Right lobe of liver (tissue), 6 donors: ENCODE results near the gene PTPRM. TPM values are rescaled to one million over a fixed set of nuclear protein-coding genes. Genes with fewer than 3 reads are reported as not detected.

Experiments used
- ATAC-seq, 4 donors: fragments of 200-7000 bp; cut with Tn5 transposase; one replicate each; pipeline ENCODE4 v1.9.1; 2020; ENCODE audit warnings: mild to moderate bottlenecking in 4 of 4, moderate library complexity in 4 of 4
- DNase-seq, 3 donors: peaks; one replicate each; pipeline ENCODE4 v3.0.0-alpha.2; 2020
- H3K27ac ChIP-seq, 3 donors: fragments of 200-600 bp; one replicate each; pipeline ENCODE4 v1.8.0; 2022
- H3K27me3 ChIP-seq, 2 donors: fragments of 200-600 bp; one replicate each; pipeline ENCODE4 v1.8.0; 2022
- H3K36me3 ChIP-seq, 4 donors: fragments of 200-600 bp; sonication (generic) in 1 of 4; one replicate each; pipeline versions ENCODE4 v1.5.1 to v1.8.0; 2017 to 2022; ENCODE audit warnings: control low read depth in 1 of 4
- H3K4me1 ChIP-seq, 4 donors: fragments of 200-600 bp; sonication (generic) in 1 of 4; one replicate each; pipeline versions ENCODE4 v1.5.1 to v1.8.0; 2017 to 2022; ENCODE audit warnings: control low read depth in 1 of 4
- H3K4me3 ChIP-seq, 3 donors: fragments of 200-600 bp; one replicate each; pipeline ENCODE4 v1.8.0; 2022
- H3K9me3 ChIP-seq, 4 donors: fragments of 200-600 bp; sonication (generic) in 1 of 4; one replicate each; pipeline versions ENCODE4 v1.5.1 to v1.8.0; 2017 to 2022; ENCODE audit warnings: control low read depth in 1 of 4
- CTCF ChIP-seq, 4 donors: fragments of 200-600 bp in 3 of 4; fragments of 450-650 bp in 1 of 4; IDR thresholded peaks; one replicate each; pipeline versions ENCODE4 v1.5.1 to v1.8.0; 2016 to 2022; ENCODE audit warnings: antibody characterized with exemption in 4 of 4, mild to moderate bottlenecking in 2 of 4
- POLR2A ChIP-seq: fragments of 450-650 bp; IDR thresholded peaks from one replicate; pipeline ENCODE4 v1.6.1; 2017; ENCODE audit warnings: antibody characterized with exemption, mild to moderate bottlenecking
- WGBS: methylation state at CpG from one replicate; pipeline ENCODE4 v1.1.6; 2018; ENCODE audit warnings: low coverage, low lambda C conversion rate; ENCODE audit not compliant: insufficient coverage; ENCODE audit errors: missing lambda C conversion rate; 5-methylcytosine and 5-hydroxymethylcytosine counted together
- intact Hi-C, 2 donors: fragments of 100-400 bp; cut with DNase I; formaldehyde crosslinking; loops; one replicate each; pipeline versions ENCODE4 v1.11.2 to v1.14.1; 2022
- total RNA-seq, 6 experiments: library from RNA; depleted of rRNA in 2 of 6; stranded (reverse); fragments of >200 nt in 2 of 6; fragmentation: NEBNext Ultra II Directional in 3 of 6; extraction: Animal tissue kit (Norgen Biotek cat#: 25700) in 3 of 6; gene quantifications; one replicate each; pipeline versions ENCODE4 v1.1.0 to v1.2.4, GENCODE V29; 2016 to 2023
- donor health status: DM: no; HTN: yes; CAD: no.
- donor health status: DM: no; HTN: no; CAD: no.
- donor health status: DM: no; HTN: no; CAD: no.
- donor health status: DM: no; HTN: yes; CAD: no.
- donor health status: DM: no; HTN: yes; CAD: no.

Gene PTPRM
- total RNA-seq, 6 experiments from 2014 or later = 15.1 to 45.7 (median 26.5) TPM

DNA sequence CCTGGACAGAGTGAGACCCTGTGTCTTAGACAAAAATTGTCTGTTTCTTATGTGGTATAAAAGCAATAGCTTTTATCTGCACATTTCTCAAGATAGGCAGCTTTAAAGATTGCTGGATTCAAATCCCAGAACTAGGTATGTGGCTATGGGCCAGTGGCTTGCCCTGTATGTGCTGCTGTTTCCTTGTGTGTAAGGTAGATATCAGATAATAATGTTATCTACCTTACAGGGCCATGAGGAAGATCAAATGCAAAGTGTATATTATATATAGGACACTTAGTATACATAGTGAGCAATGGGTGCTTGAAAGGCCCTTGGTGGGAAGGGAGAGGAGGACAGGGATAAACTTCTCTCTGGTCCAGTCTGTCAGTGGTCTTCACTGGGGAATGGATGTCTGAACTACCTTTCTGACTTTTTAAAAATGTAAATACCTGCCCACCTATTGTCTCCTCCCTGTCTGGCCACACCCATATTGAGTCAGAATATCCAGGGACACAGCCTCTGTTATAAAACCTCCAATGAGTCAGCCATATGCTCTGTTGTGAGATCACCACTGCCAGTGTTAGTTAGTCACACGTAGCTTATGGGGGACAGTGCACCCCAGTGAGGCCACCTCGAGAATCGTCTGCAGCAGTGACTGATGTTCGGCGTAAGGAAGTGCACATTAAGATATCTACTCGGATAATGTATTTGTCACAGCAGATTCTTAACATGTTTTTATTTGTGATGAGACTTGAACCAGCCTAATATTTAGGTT, 383.4 kb downstream of the PTPRM start:
- TF ChIP-seq CTCF (IDR thresholded peaks at IDR 0.05) = no peak
- no peak for TF ChIP-seq POLR2A
- Histone ChIP-seq H3K27me3 (no peaks in the 10 kb centered on the region), H3K27ac (no peak overlapping the region), H3K36me3 (no peaks in the 10 kb centered on the region), H3K4me3 (no peak overlapping the region), H3K9me3 (no peaks in the 10 kb centered on the region), H3K4me1 (no peaks in the 10 kb centered on the region)
- 91% methylated on average over 6 of the region's 6 CpGs for WGBS
- ATAC-seq (peak in 1 of 4 donors; percentile 69), DNase-seq (no peak)
- intact Hi-C loops = no loop called here

- intact Hi-C loops = no loop called here
- TF ChIP-seq CTCF (IDR thresholded peaks at IDR 0.05) (no peak), POLR2A (no peak)
- Histone ChIP-seq H3K4me3 (no peak overlapping the region), H3K9me3 (no peaks in the 10 kb centered on the region), H3K27me3 (no peaks in the 10 kb centered on the region), H3K27ac (no peak overlapping the region), H3K4me1 (no peaks in the 10 kb centered on the region), H3K36me3 (no peaks in the 10 kb centered on the region)
- 80% methylated on average over 8 of the region's 8 CpGs for WGBS
- peak in 3 of 4 donors; percentile 21 to 47 (median 28) for ATAC-seq
- no peak for DNase-seq
These were observed 386.2 kb downstream of the PTPRM start for GRCh38 chr18:7953095-7953958.

- no peaks in the 10 kb centered on the region for H3K36me3 ChIP-seq
- no peak for TF ChIP-seq POLR2A
- TF ChIP-seq CTCF (IDR thresholded peaks at IDR 0.05) = no peak
- H3K4me1 ChIP-seq = no peaks in the 10 kb centered on the region
- H3K9me3 ChIP-seq = no peaks in the 10 kb centered on the region
- intact Hi-C loops = no loop called here
- no peak overlapping the region for H3K27ac ChIP-seq
- DNase-seq (no peak), ATAC-seq (no peak)
- H3K27me3 ChIP-seq = no peaks in the 10 kb centered on the region
- WGBS = 50% methylated on average over 1 of the region's 1 CpG
- no peak overlapping the region for H3K4me3 ChIP-seq
These were observed 387.1 kb downstream of the PTPRM start for GRCh38 chr18:7954238-7954637.

DNA sequence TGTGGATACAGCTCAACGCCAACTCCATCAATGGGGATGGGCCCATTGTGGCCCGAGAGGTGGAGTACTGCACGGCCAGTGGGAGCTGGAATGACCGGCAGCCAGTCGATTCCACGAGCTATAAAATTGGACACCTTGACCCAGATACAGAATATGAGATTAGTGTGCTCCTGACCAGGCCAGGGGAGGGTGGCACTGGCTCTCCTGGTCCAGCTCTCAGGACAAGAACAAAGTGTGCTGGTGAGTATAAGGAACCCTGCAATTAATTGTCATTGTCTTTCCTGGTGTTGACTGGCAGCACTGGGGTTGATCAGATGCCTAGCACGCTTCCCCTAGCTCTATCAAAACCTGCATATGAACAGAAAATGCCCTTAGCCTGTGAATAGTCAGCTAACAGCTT, 388.1 kb downstream of the PTPRM start:
- H3K9me3 ChIP-seq = no peaks in the 10 kb centered on the region
- ATAC-seq = no peak
- H3K4me3 ChIP-seq = no peak overlapping the region
- intact Hi-C loops = no loop called here
- no peak for DNase-seq
- H3K27me3 ChIP-seq = no peaks in the 10 kb centered on the region
- H3K36me3 ChIP-seq = no peaks in the 10 kb centered on the region
- no peak overlapping the region for H3K27ac ChIP-seq
- 95% methylated on average over 6 of the region's 7 CpGs for WGBS
- H3K4me1 ChIP-seq = no peaks in the 10 kb centered on the region
- TF ChIP-seq CTCF (IDR thresholded peaks at IDR 0.05) (no peak), POLR2A (no peak)
